ENCODE measurements around the gene CCK. TPM values are rescaled to one million over a fixed set of nuclear protein-coding genes. Genes with fewer than 3 reads are reported as not detected.

CCK gene
- total and polyA plus RNA-seq, 5 donors = not detected

GRCh38 chr3:42236611-42237010 is 29.4 kb downstream of the CCK start:
- no peak for DNase-seq
- Histone ChIP-seq H3K4me3 (ENCODE audit: low read length) (no peak overlapping the region), H3K9me3 (ENCODE audit: control insufficient read depth, low read length) (peaks cover 4% of the 10 kb centered on the region), H3K4me1 (ENCODE audit: control insufficient read depth, insufficient read depth, low read length) (no peaks in the 10 kb centered on the region), H3K27me3 (ENCODE audit: control insufficient read depth, insufficient read depth) (no peaks in the 10 kb centered on the region), H3K27ac (ENCODE audit: low read length) (no peak overlapping the region)
- intact Hi-C loops (cut with DNase I) = no loop called here
- no peak for ATAC-seq
- 93% methylated on average over 2 of the region's 2 CpGs for WGBS

DNA sequence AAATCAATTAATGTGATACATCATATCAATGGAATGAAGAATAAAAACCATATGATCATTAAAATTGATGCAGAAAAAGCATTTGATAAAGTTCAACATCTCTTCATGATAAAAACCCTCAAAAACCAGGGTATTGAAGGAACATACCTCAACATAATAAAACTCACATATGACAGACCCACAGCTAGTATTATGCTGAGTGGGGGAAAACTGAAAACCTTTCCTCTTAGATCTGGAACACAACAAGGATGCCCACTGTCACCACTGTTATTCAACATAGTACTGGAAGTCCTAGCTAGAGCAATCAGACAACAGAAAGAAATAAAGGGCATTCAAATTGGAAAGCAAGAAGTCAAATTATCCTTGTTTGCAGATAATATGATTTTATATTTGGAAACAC is 30.5 kb downstream of the CCK start:
- H3K27me3 ChIP-seq (ENCODE audit: control insufficient read depth, insufficient read depth) = no peaks in the 10 kb centered on the region
- H3K9me3 ChIP-seq (ENCODE audit: control insufficient read depth, low read length) = peaks cover 4% of the 10 kb centered on the region
- H3K4me3 ChIP-seq (ENCODE audit: low read length) = no peak overlapping the region
- no peaks in the 10 kb centered on the region for H3K4me1 ChIP-seq (ENCODE audit: control insufficient read depth, insufficient read depth, low read length)
- ATAC-seq = no peak
- H3K27ac ChIP-seq (ENCODE audit: low read length) = no peak overlapping the region
- intact Hi-C loops (cut with DNase I) = no loop called here
- no peak for DNase-seq

- no peaks in the 10 kb centered on the region for H3K4me1 ChIP-seq (ENCODE audit: control insufficient read depth, insufficient read depth, low read length)
- H3K27me3 ChIP-seq (ENCODE audit: control insufficient read depth, insufficient read depth) = no peaks in the 10 kb centered on the region
- no peak for DNase-seq
- H3K27ac ChIP-seq (ENCODE audit: low read length) = no peak overlapping the region
- H3K4me3 ChIP-seq (ENCODE audit: low read length) = no peak overlapping the region
- ATAC-seq = no peak
- H3K9me3 ChIP-seq (ENCODE audit: control insufficient read depth, low read length) = no peaks in the 10 kb centered on the region
- WGBS = 88% methylated on average over 5 of the region's 5 CpGs
- intact Hi-C loops (cut with DNase I) = loop anchor here in 2 of 4 donors (5.0 kb wide), 2 partner anchors 211 to 316 kb away; no protein-coding TSS in a partner anchor
Observed at GRCh38 chr3:42230860-42231259, 35.1 kb downstream of the CCK start.

DNA sequence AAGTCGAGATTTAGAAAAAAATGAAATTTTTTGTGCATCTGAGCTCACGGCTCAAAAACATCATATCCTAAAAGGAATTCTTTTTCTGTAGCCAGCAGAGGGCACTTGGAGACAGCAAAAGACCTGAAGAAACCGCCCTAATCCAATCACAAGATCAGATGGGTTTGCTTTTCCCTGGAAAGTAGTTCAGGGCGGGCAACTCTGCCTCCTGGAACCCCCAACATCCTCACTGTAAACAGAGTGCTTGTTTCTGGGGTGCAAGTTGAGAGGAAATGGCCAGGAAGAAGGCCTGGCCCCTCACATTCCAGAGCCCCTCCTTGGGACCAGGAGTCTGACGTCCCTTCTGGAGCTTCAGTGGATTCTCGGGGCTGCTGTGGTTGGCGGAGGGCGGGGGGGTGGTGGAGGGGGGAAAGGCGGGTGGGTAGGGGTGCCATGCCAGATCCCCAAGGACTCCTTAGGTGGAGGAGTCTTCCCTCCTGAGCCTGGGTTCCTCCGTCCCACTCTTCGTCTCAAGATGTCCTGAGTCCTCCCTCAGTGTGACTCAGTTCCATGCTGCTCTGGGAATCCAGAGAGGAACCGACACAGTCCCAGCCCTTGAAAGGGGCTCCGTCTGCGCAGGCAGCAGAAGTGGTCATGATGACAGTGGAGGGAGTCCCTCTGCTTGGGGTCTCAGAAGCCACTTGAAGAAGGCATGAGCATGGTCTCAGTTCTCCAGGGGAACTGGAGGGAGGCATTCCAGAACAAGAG is 35.9 kb downstream of the CCK start:
- Histone ChIP-seq H3K4me1 (ENCODE audit: control insufficient read depth, insufficient read depth, low read length) (no peaks in the 10 kb centered on the region), H3K27me3 (ENCODE audit: control insufficient read depth, insufficient read depth) (no peaks in the 10 kb centered on the region), H3K4me3 (ENCODE audit: low read length) (no peak overlapping the region), H3K9me3 (ENCODE audit: control insufficient read depth, low read length) (no peaks in the 10 kb centered on the region), H3K27ac (ENCODE audit: low read length) (no peak overlapping the region)
- intact Hi-C loops (cut with DNase I) = loop anchor here in 2 of 4 donors (5.0 kb wide), 2 partner anchors 212 to 317 kb away; no protein-coding TSS in a partner anchor
- ATAC-seq = peak in 1 of 2 donors; percentile 41
- no peak for DNase-seq
- 33% methylated on average over 14 of the region's 14 CpGs for WGBS

DNA sequence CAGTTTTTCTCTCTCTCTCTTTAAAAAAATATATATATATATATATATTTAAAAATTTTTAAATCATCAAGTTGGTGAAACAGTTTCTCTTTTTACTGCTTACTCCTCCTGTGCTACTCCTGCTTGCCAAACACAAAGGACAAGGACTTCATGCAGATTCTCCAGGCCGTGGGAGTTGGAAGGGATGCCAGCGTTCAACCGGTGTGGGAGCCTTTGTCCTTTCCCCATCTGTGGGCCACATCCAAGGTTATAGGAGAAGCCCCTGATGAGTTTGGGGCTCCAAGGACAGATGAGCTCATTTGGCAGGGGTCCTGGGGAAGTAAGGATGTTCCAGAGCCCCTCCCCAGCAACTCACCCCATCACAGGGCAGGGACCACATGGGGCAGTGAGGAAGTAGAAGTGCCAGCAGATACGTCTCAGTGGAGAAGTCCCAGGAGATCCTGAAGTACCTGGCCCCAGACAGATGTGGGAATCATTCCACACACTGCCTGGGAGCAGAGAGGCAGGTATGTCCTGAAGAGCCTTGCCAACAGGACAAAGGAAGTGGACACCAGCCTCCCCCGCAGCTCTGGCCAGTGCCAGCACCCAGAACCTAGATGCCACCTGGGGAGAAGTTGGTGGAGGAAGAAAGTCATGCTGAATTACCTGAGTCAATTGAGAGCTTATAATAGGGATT is 36.6 kb downstream of the CCK start:
- H3K4me1 ChIP-seq (ENCODE audit: control insufficient read depth, insufficient read depth, low read length) = no peaks in the 10 kb centered on the region
- intact Hi-C loops (cut with DNase I) = no loop called here
- DNase-seq (no peak), ATAC-seq (no peak)
- no peak overlapping the region for H3K4me3 ChIP-seq (ENCODE audit: low read length)
- WGBS = 51% methylated on average over 5 of the region's 5 CpGs
- no peaks in the 10 kb centered on the region for H3K9me3 ChIP-seq (ENCODE audit: control insufficient read depth, low read length)
- no peaks in the 10 kb centered on the region for H3K27me3 ChIP-seq (ENCODE audit: control insufficient read depth, insufficient read depth)
- H3K27ac ChIP-seq (ENCODE audit: low read length) = no peak overlapping the region

DNA sequence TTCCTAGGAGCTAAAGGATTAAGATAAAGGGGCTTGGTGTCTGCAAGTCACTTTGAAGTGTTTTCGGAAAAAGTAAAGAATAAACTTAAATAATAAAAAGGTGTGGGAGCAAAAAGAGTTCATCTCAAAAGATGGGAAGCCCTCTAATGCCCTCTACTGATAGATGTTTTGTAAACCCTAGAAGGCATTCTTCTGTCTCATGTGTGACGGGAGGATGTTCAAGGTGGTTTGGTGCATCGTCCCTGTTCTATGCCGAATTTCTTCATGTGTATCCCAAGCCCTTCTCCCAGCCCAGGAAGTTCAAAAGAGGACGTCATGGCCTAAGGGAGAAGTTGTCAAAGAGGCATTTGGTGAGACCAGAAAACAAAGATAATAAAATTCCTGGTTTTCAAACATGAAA is 37.2 kb downstream of the CCK start:
- Histone ChIP-seq H3K27me3 (ENCODE audit: control insufficient read depth, insufficient read depth) (no peaks in the 10 kb centered on the region), H3K9me3 (ENCODE audit: control insufficient read depth, low read length) (no peaks in the 10 kb centered on the region), H3K27ac (ENCODE audit: low read length) (no peak overlapping the region), H3K4me1 (ENCODE audit: control insufficient read depth, insufficient read depth, low read length) (no peaks in the 10 kb centered on the region), H3K4me3 (ENCODE audit: low read length) (no peak overlapping the region)
- ATAC-seq = no peak
- intact Hi-C loops (cut with DNase I) = no loop called here
- DNase-seq = no peak
- WGBS = 42% methylated on average over 5 of the region's 5 CpGs

GRCh38 chr3:42226470-42227425 is 39.2 kb downstream of the CCK start:
- intact Hi-C loops (cut with DNase I) = no loop called here
- Histone ChIP-seq H3K27ac (ENCODE audit: low read length) (no peak overlapping the region), H3K4me1 (ENCODE audit: control insufficient read depth, insufficient read depth, low read length) (no peaks in the 10 kb centered on the region), H3K4me3 (ENCODE audit: low read length) (no peak overlapping the region), H3K9me3 (ENCODE audit: control insufficient read depth, low read length) (no peaks in the 10 kb centered on the region), H3K27me3 (ENCODE audit: control insufficient read depth, insufficient read depth) (no peaks in the 10 kb centered on the region)
- DNase-seq = no peak
- no peak for ATAC-seq
- whole genome bisulfite sequencing = 81% methylated on average over 11 of the region's 11 CpGs

DNA sequence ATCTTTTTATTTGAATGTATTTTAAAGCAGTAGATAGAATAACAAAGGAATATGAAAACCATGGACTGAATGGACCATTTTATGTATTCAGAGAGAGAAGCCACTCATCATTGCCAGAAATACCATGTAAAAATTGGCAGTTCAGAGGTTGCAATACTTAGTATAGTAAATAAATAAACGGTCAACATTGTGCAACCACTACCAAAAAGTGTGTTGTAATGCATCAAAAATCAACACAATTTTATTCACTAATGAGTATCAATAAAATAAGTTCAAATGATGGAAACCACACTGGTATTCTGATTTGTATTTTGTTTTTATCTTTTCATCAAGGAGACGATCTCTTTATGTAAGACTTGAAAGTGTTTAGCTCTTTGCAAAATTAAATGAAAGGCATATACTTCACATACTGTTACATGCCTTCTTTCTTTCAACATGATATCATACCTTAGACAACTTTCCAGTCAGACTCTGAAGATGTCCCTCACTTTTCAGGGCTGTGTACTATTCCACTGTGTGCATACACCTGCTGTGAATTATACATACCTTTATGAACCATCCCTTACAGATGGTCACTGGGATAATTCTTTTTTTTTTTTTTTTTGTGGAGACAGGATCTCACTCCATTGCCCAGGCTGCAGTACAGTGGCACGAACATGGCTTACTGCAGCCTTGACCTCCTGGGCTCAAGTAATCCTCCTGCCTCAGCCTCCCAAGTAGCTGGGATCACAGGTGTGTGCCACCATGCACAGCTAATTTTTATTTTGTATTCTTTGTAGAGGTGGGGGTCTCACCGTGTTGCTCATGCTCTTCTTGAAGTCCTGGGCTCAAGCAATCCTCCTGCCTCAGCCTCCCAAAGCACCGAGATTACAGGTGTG is 40.3 kb downstream of the CCK start:
- H3K9me3 ChIP-seq (ENCODE audit: control insufficient read depth, low read length) = no peaks in the 10 kb centered on the region
- intact Hi-C loops (cut with DNase I) = no loop called here
- DNase-seq = no peak
- no peaks in the 10 kb centered on the region for H3K4me1 ChIP-seq (ENCODE audit: control insufficient read depth, insufficient read depth, low read length)
- H3K27ac ChIP-seq (ENCODE audit: low read length) = no peak overlapping the region
- WGBS = 76% methylated on average over 5 of the region's 5 CpGs
- H3K27me3 ChIP-seq (ENCODE audit: control insufficient read depth, insufficient read depth) = no peaks in the 10 kb centered on the region
- no peak for ATAC-seq
- H3K4me3 ChIP-seq (ENCODE audit: low read length) = no peak overlapping the region

- WGBS = 66% methylated on average over 12 of the region's 12 CpGs
- Histone ChIP-seq H3K27ac (ENCODE audit: low read length) (no peak overlapping the region), H3K4me3 (ENCODE audit: low read length) (no peak overlapping the region), H3K9me3 (ENCODE audit: control insufficient read depth, low read length) (no peaks in the 10 kb centered on the region), H3K27me3 (ENCODE audit: control insufficient read depth, insufficient read depth) (no peaks in the 10 kb centered on the region), H3K4me1 (ENCODE audit: control insufficient read depth, insufficient read depth, low read length) (no peaks in the 10 kb centered on the region)
- DNase-seq = no peak
- intact Hi-C loops (cut with DNase I) = no loop called here
- peak; percentile 43 to 63 for ATAC-seq
Observed at GRCh38 chr3:42224658-42225421, 41.1 kb downstream of the CCK start.

DNA sequence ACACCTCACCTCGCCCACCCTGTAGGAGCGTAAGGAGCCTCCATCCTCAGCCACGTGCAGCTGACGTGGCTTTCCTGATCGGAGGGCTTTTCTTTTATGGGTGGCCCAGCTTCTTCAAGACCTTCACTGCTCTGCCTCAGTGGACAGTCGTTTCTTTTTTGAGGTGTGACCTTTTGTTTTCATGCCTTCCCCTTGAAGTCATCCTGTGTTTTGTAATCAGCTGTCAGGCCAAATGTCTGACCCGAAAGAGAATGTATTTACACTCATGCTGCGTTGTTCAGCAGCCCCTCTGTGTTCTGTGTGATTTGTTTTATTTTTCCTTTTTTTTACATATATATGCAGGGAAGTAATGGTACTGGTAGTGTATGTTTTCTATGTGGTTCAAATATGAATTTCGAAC is 41.8 kb downstream of the CCK start:
- no peak for DNase-seq
- H3K27me3 ChIP-seq (ENCODE audit: control insufficient read depth, insufficient read depth) = no peaks in the 10 kb centered on the region
- no peak overlapping the region for H3K4me3 ChIP-seq (ENCODE audit: low read length)
- no peaks in the 10 kb centered on the region for H3K9me3 ChIP-seq (ENCODE audit: control insufficient read depth, low read length)
- H3K27ac ChIP-seq (ENCODE audit: low read length) = no peak overlapping the region
- intact Hi-C loops (cut with DNase I) = no loop called here
- 85% methylated on average over 9 of the region's 9 CpGs for WGBS
- ATAC-seq = no peak
- H3K4me1 ChIP-seq (ENCODE audit: control insufficient read depth, insufficient read depth, low read length) = no peaks in the 10 kb centered on the region
